NCI-H748 treated with DMSO at 0.1 percent for 48 hours (cell line): Measurements from ENCODE around the gene ZNF793.

Experiments
- DNase-seq: peaks from one replicate; lab custom pipeline; 2025; lab: John Stamatoyannopoulos, UW

Gene ZNF793

DNA sequence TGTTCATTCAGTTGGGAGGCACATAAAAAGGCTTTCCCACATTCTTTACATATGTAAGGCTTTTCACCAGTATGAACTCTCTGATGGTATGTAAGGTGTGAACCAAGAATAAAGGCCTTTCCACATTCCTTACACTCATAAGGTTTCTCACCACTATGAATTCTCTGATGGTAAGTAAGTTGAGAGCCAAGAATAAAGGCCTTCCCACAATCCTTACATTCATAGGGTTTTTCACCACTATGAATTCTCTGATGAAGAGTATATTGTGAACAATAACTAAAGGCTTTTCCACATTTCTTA lies 58.6 kb downstream of the ZNF793 start:
- no peak for DNase-seq

DNA sequence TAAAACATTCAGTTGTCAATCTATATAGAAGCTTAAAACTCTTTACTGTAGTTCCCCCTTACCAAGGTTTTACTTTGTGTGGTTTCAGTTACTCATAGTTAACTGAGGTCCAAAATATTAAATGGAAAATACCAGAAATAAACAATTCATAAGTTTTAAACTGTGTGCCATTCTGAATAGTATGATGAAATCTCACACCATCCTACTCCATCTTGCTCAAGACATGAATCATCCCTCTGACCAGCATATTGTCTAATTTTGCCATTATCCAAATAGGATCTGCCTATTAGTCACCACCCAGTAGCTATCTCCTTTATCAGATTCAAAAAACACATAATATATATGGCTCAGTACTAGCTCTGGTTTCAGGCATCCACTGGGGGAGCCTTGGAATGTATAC lies 65.5 kb downstream of the ZNF793 start:
- no peak for DNase-seq

DNA sequence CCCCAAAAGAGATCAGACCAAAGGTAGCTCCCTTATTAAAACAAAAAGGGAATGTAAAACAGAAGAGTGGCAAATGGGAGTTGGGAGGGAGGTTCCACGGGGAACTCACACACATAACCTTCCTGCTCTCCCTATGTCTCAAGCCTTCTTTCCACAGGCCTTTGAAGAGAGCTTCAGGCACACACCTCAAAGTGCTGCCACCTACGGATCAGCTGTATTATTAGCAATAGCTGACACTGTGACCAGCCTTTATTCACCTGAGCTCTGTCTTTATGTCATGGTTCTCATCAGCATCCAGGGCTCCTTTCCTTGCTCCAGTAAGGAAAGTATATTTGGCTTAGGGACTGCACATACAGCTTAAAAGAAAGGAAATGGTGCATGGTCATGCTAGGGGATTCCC lies 76.6 kb downstream of the ZNF793 start:
- DNase-seq, result no peak
